Osteocyte (in vitro differentiated cells): ENCODE measurements around the gene RGMA. TPM values are rescaled to one million over a fixed set of nuclear protein-coding genes. Genes with fewer than 3 reads are reported as not detected.
A peak's percentile ranks its signal among the peaks of the same experiment; 100 is the strongest.

Experiments
- DNase-seq: peaks from one replicate; pipeline ENCODE4 v3.0.0; 2021; ENCODE audit warnings: mixed read lengths; ENCODE audit not compliant: unreplicated experiment; ENCODE audit errors: extremely low spot score
- H3K27ac Mint-ChIP-seq: one replicate; pipeline ENCODE4 v1.8.0; 2021; ENCODE audit warnings: mild to moderate bottlenecking, mixed read lengths; ENCODE audit not compliant: unreplicated experiment
- H3K27me3 Mint-ChIP-seq: one replicate; pipeline ENCODE4 v1.8.0; 2021; ENCODE audit warnings: mixed read lengths; ENCODE audit not compliant: unreplicated experiment
- H3K36me3 Mint-ChIP-seq: one replicate; pipeline ENCODE4 v1.8.0; 2021; ENCODE audit warnings: mixed read lengths; ENCODE audit not compliant: unreplicated experiment
- H3K4me1 Mint-ChIP-seq: one replicate; pipeline ENCODE4 v1.8.0; 2021; ENCODE audit warnings: mixed read lengths; ENCODE audit not compliant: unreplicated experiment
- H3K4me3 Mint-ChIP-seq: one replicate; pipeline ENCODE4 v1.8.0; 2021; ENCODE audit warnings: mild to moderate bottlenecking, moderate library complexity, mixed read lengths; ENCODE audit not compliant: unreplicated experiment
- H3K9me3 Mint-ChIP-seq: one replicate; pipeline ENCODE4 v1.8.0; 2021; ENCODE audit warnings: mixed read lengths; ENCODE audit not compliant: unreplicated experiment
- total RNA-seq: library from RNA; stranded (reverse); gene quantifications from 2 replicates; pipeline ENCODE4 v1.2.1, GENCODE V29; 2021
- TF ChIP-seq, protein P1 (sequence below): fragments of 200-600 bp; sonication (generic); IDR thresholded peaks from 2 replicates; pipeline ENCODE4 v1.5.0; 2021; ENCODE audit warnings: antibody characterized with exemption, mild to moderate bottlenecking, moderate library complexity

The RGMA gene
- total RNA-seq, 1 donor from 2014 or later, result 12.4 TPM

- Mint-ChIP-seq H3K4me1 (peaks cover 6% of the 10 kb centered on the region), H3K4me3 (no peak overlapping the region), H3K27me3 (peaks cover 20% of the 10 kb centered on the region), H3K9me3 (no peaks in the 10 kb centered on the region), H3K36me3 (no peaks in the 10 kb centered on the region), H3K27ac (no peak overlapping the region)
- no peak for DNase-seq
- TF ChIP-seq, protein P1, sequence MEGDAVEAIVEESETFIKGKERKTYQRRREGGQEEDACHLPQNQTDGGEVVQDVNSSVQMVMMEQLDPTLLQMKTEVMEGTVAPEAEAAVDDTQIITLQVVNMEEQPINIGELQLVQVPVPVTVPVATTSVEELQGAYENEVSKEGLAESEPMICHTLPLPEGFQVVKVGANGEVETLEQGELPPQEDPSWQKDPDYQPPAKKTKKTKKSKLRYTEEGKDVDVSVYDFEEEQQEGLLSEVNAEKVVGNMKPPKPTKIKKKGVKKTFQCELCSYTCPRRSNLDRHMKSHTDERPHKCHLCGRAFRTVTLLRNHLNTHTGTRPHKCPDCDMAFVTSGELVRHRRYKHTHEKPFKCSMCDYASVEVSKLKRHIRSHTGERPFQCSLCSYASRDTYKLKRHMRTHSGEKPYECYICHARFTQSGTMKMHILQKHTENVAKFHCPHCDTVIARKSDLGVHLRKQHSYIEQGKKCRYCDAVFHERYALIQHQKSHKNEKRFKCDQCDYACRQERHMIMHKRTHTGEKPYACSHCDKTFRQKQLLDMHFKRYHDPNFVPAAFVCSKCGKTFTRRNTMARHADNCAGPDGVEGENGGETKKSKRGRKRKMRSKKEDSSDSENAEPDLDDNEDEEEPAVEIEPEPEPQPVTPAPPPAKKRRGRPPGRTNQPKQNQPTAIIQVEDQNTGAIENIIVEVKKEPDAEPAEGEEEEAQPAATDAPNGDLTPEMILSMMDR, result no peak
Observed at GRCh38 chr15:93093765-93094164, 4.8 kb upstream of the RGMA start.

GRCh38 chr15:93091465-93091864, 2.5 kb upstream of the RGMA start:
- TF ChIP-seq, protein P1, result no peak
- Mint-ChIP-seq H3K4me3 (no peak overlapping the region), H3K9me3 (no peaks in the 10 kb centered on the region), H3K4me1 (peaks cover 14% of the 10 kb centered on the region), H3K27ac (no peak overlapping the region), H3K27me3 (peaks cover 37% of the 10 kb centered on the region), H3K36me3 (no peaks in the 10 kb centered on the region)
- DNase-seq, result no peak

DNA sequence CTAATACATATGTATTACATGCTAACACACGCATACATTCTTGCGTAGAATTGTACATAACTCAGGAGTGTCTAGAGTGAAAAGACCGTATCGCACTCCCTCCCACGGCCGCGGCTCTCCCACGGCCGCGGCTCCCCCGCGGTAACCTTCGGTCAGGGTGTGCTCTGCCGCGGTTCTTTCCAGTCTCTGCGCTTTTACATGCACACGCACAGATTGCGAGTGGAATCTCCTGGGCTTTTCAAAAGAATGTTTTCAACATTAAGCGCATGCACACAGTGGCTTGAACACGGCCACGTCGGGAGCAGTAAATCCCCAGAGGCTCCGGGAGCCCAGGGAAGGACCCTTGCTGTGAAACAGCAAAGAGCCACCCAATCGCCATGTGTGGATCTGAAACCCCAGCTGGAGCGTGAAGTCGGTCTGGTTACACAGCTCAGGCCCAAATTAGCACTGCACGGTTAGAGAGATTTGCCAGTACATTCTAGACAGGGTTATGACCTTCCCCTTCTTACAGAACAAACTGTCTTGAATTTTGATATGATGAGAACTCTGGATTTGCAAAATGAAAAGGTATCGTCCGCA, 805 bp upstream of the RGMA start:
- Mint-ChIP-seq H3K27ac (no peak overlapping the region), H3K36me3 (no peaks in the 10 kb centered on the region), H3K4me3 (peak overlapping the region; percentile 64), H3K4me1 (peaks cover 14% of the 10 kb centered on the region), H3K9me3 (no peaks in the 10 kb centered on the region), H3K27me3 (peaks cover 53% of the 10 kb centered on the region)
- DNase-seq, result no peak
- TF ChIP-seq, protein P1, result no peak

DNA sequence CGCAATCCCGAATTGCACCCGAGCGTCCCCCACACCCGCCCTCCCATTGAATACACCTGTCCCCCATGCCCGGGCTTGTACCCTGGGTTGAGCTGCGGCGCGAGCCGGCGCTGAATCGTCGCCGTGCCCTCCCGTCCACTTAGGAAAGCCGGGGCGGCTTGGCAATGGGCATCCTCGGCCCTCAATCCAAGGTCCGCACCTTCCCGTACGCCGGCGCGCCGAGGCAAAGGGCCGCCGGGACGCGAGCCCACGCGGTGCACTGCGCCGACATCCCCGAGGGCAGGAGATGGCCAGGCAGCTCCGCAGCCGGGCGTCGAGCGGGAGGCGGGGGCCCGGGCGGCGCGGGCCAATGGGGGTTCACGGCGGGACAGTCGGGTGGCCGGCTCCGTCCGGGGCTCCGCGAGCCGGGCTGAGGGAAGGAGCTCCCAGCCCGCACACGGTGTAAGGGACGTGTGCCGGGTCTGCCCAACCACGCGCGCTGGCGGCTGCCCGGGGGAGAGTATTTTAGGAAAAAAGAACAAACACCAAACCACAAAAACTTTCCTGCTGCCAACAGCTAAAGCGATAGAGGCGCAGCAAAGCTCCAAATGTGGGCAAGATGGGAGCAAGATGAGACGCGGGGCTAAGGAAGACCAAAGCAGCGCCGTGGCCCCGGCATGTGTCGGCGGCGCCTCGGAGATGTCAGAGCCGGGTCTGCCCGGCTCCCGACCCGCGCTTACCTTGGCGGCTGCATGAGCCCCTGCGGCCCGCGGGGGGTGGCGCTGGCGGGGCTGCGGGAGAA, 621 bp downstream of the RGMA start:
- Mint-ChIP-seq H3K36me3 (no peaks in the 10 kb centered on the region), H3K4me1 (peaks cover 14% of the 10 kb centered on the region), H3K4me3 (peak overlapping the region; percentile 75), H3K9me3 (no peaks in the 10 kb centered on the region), H3K27me3 (peaks cover 63% of the 10 kb centered on the region), H3K27ac (no peak overlapping the region)
- TF ChIP-seq, protein P1, result peak; percentile 29
- DNase-seq, result no peak

DNA sequence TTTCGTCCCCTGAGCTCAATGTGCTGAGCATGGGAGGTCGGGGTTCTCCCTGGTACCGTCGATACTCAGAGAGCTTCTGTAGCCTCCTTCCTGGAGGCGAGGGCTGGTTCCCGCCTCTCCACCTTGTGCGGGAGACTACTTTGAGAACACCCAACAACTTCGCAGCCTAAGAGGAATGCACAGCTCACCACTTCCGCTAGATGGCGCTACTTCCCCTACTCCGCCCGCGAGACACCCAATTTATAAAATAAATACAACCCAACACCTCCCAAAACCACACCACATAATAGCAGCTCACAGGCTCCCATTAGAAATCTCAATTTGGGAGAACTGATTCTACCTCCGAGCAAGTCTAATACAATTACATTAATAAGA, 1.2 kb downstream of the RGMA start:
- Mint-ChIP-seq H3K27me3 (peaks cover 66% of the 10 kb centered on the region), H3K27ac (no peak overlapping the region), H3K4me3 (peak overlapping the region; percentile 75), H3K36me3 (no peaks in the 10 kb centered on the region), H3K9me3 (no peaks in the 10 kb centered on the region), H3K4me1 (peaks cover 14% of the 10 kb centered on the region)
- TF ChIP-seq, protein P1, result peak; percentile 94
- DNase-seq, result no peak
